ENCODE data around the gene RHOH. TPM values are rescaled to one million over a fixed set of nuclear protein-coding genes. Genes with fewer than 3 reads are reported as not detected.
A peak's percentile ranks its signal among the peaks of the same experiment; 100 is the strongest.

Gene RHOH
- total RNA-seq, 4 donors from 2014 or later, result 0.13 to 3.6 (median 2.7) TPM

- no peaks in the 10 kb centered on the region for H3K4me1 ChIP-seq
- peak overlapping the region in 1 of 4 donors; percentile 12 for H3K4me3 ChIP-seq
- no peaks in the 10 kb centered on the region for H3K27me3 ChIP-seq
- peak overlapping the region in 1 of 4 donors; percentile 28 for H3K27ac ChIP-seq (replicated peaks in 1 of 4)
- no peaks in the 10 kb centered on the region for H3K9me3 ChIP-seq
- no peak for DNase-seq (ENCODE audit: extremely low spot score)
- intact Hi-C loops (cut with DNase I), result no loop called here
- no peaks in the 10 kb centered on the region for H3K36me3 ChIP-seq
- 63% methylated on average over 13 of the region's 13 CpGs for WGBS
- TF ChIP-seq CTCF (IDR thresholded peaks at IDR 0.05) (no peak), POLR2A (IDR thresholded peaks at IDR 0.05; ENCODE audit: low read depth) (no peak), EP300 (IDR thresholded peaks at IDR 0.05) (no peak), POLR2AphosphoS5 (IDR thresholded peaks at IDR 0.05) (no peak)
These were observed 4.3 kb downstream of the RHOH start for GRCh38 chr4:40200875-40201801.

DNA sequence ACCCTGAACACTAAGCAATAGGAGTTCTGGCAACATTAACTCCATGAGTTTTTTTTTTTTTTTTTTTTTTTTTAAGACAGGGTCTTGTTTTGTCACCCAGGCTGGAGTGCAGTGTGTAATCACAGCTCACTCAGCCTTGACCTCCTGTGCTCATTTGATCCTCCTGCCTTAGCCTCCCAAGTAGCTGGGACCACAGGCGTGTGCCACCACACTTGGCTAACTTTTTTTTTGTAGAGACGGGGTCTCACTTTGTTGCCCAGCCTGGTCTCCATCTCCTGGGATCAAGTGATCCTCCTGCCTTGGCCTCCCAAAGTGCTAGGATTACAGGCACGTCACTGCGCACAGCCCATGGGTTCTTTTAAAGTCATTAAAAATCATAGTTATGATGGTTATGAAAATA, 5.1 kb downstream of the RHOH start:
- intact Hi-C loops (cut with DNase I), result no loop called here
- Histone ChIP-seq H3K27ac (replicated peaks in 1 of 4) (no peak overlapping the region), H3K4me1 (no peaks in the 10 kb centered on the region), H3K36me3 (no peaks in the 10 kb centered on the region), H3K4me3 (no peak overlapping the region), H3K27me3 (no peaks in the 10 kb centered on the region), H3K9me3 (no peaks in the 10 kb centered on the region)
- no peak for DNase-seq (ENCODE audit: extremely low spot score)
- no peak for TF ChIP-seq EP300 (IDR thresholded peaks at IDR 0.05)
- TF ChIP-seq POLR2AphosphoS5 (IDR thresholded peaks at IDR 0.05), result no peak
- TF ChIP-seq CTCF (IDR thresholded peaks at IDR 0.05), result no peak
- 91% methylated on average over 4 of the region's 4 CpGs for WGBS

- DNase-seq (ENCODE audit: extremely low spot score), result no peak
- no peak overlapping the region for H3K4me3 ChIP-seq
- TF ChIP-seq EP300 (IDR thresholded peaks at IDR 0.05), result no peak
- TF ChIP-seq CTCF (IDR thresholded peaks at IDR 0.05), result no peak
- no peak for TF ChIP-seq POLR2A (IDR thresholded peaks at IDR 0.05; ENCODE audit: low read depth)
- TF ChIP-seq POLR2AphosphoS5 (IDR thresholded peaks at IDR 0.05), result no peak
- H3K4me1 ChIP-seq, result no peaks in the 10 kb centered on the region
- H3K27me3 ChIP-seq, result no peaks in the 10 kb centered on the region
- WGBS, result 92% methylated on average over 3 of the region's 3 CpGs
- intact Hi-C loops (cut with DNase I), result no loop called here
- no peak overlapping the region for H3K27ac ChIP-seq (replicated peaks in 1 of 4)
- no peaks in the 10 kb centered on the region for H3K9me3 ChIP-seq
- no peaks in the 10 kb centered on the region for H3K36me3 ChIP-seq
These were observed 5.6 kb downstream of the RHOH start for GRCh38 chr4:40202474-40202873.

GRCh38 chr4:40204507-40205258, 7.9 kb downstream of the RHOH start:
- H3K36me3 ChIP-seq, result no peaks in the 10 kb centered on the region
- no peak for TF ChIP-seq CTCF (IDR thresholded peaks at IDR 0.05)
- TF ChIP-seq EP300 (IDR thresholded peaks at IDR 0.05), result no peak
- TF ChIP-seq POLR2A (IDR thresholded peaks at IDR 0.05; ENCODE audit: low read depth), result no peak
- TF ChIP-seq POLR2AphosphoS5 (IDR thresholded peaks at IDR 0.05), result no peak
- no peak for DNase-seq (ENCODE audit: extremely low spot score)
- intact Hi-C loops (cut with DNase I), result no loop called here
- H3K27ac ChIP-seq (replicated peaks in 1 of 4), result no peak overlapping the region
- no peaks in the 10 kb centered on the region for H3K4me1 ChIP-seq
- no peaks in the 10 kb centered on the region for H3K27me3 ChIP-seq
- WGBS, result 86% methylated on average over 8 of the region's 9 CpGs
- H3K9me3 ChIP-seq, result no peaks in the 10 kb centered on the region
- H3K4me3 ChIP-seq, result no peak overlapping the region

All from esophagus muscularis mucosa (tissue), 4 donors.